ENCODE data around the gene SLC16A3. TPM values are rescaled to one million over a fixed set of nuclear protein-coding genes. Genes with fewer than 3 reads are reported as not detected.
A peak's percentile ranks its signal among the peaks of the same experiment; 100 is the strongest.

The SLC16A3 gene
- total and polyA plus RNA-seq, 9 of the 15 experiments (the other 6 are each of a cell fraction or from before 2014, with no cell fraction given) = 0.11 to 5.4 (median 1.2) TPM; not detected in 2

GRCh38 chr17:82281502-82282238 lies 52.8 kb downstream of the SLC16A3 start:
- in situ Hi-C loops (cut with MboI) = no loop called here
- BruUV-seq (replicated peaks) = no TSS peak
- peak overlapping the region in 1 of 2 experiments; percentile 60; a peak in 2 of 4 replicates for H3K9ac ChIP-seq (ENCODE audit: insufficient read depth in 1 of 2, low read depth in 2 of 2, low read length in 2 of 2)
- intact Hi-C loops (cut with micrococcal nuclease) = no loop called here
- POLR2A ChIA-PET = interaction anchor here (0.5 to 1.9 kb wide), 5 partner anchors 8 to 19 kb away, joined by 3 to 11 read pairs (median 4); no protein-coding TSS in a partner anchor
- no peak overlapping the region; the same call in 2 of the 3 replicates for H3K27ac ChIP-seq (ENCODE audit: extremely low read depth, low read depth, low read length)
- 62% methylated on average over 21 of the region's 22 CpGs for WGBS (ENCODE audit: insufficient coverage, low coverage, missing lambda C conversion rate)
- H2AFZ ChIP-seq (ENCODE audit: low read depth, low read length) = no peak overlapping the region
- H3K4me1 ChIP-seq (replicated peaks in 1 of 2; ENCODE audit: control insufficient read depth in 2 of 2, insufficient read depth in 2 of 2, low read length in 2 of 2) = peaks cover 5 to 42% of the 10 kb centered on the region in 2 experiments; a peak in 4 of 5 replicates
- FAIRE-seq = no peak
- no peak for DNase-seq (ENCODE audit: extremely low read depth in 1 of 4, low spot score in 3 of 4)
- no peaks in the 10 kb centered on the region for H3K9me3 ChIP-seq (replicated peaks; ENCODE audit: control insufficient read depth, insufficient read depth, low read depth, low read length)
- H3K27me3 ChIP-seq (ENCODE audit: control insufficient read depth in 2 of 2, insufficient read depth in 2 of 2, low read length in 2 of 2) = no peaks in the 10 kb centered on the region
- H3K9me1 ChIP-seq (ENCODE audit: control insufficient read depth, insufficient read depth, low read length) = no peaks in the 10 kb centered on the region
- no peak overlapping the region for H3K4me2 ChIP-seq (ENCODE audit: insufficient read depth, low read length)
- ATAC-seq = no peak
- CTCF ChIA-PET (ENCODE audit: low intra/inter-chr PET ratio) = interaction anchor here (0.7 kb wide), 1 partner anchor 183 kb away, joined by 3 read pairs; no protein-coding TSS in a partner anchor
- no peaks in the 10 kb centered on the region for H3K36me3 ChIP-seq (ENCODE audit: control insufficient read depth, insufficient read depth, low read length)
- no peaks in the 10 kb centered on the region for H4K20me1 ChIP-seq (replicated peaks; ENCODE audit: control insufficient read depth, insufficient read depth, low read length)
- H3K79me2 ChIP-seq (ENCODE audit: control insufficient read depth, insufficient read depth, low read length) = no peaks in the 10 kb centered on the region
- no peak overlapping the region for H3K4me3 ChIP-seq
- TF ChIP-seq ARID2 (IDR thresholded peaks at IDR 0.05) (peak; percentile 20; the same call in 1 of the 2 replicates), STAG1 (CRISPR knock-in tag; IDR thresholded peaks at IDR 0.05; ENCODE audit: borderline replicate concordance) (0 out of 2 replicates have a peak, but pooled peaks have one; percentile 9), PHF20 (IDR thresholded peaks at IDR 0.05; ENCODE audit: partially characterized antibody) (peak; percentile 86), NFIC (IDR thresholded peaks at IDR 0.05) (no peak), SIN3A (IDR thresholded peaks at IDR 0.05; ENCODE audit: borderline replicate concordance in 2 of 2, control insufficient read depth in 1 of 2, low read depth in 2 of 2, low read length in 2 of 2) (no peak), KDM1A (IDR thresholded peaks at IDR 0.05) (peak in 1 of 2 experiments; percentile 95; a peak in 2 of 4 replicates), USF1 (CRISPR knock-in tag; IDR thresholded peaks at IDR 0.05) (peak; percentile 34; the same call in 1 of the 2 replicates), CBFB (CRISPR knock-in tag; IDR thresholded peaks at IDR 0.05) (peak; percentile 55; the same call in 1 of the 2 replicates), ELF4 (CRISPR knock-in tag; IDR thresholded peaks at IDR 0.05) (no peak), MXD1 (CRISPR knock-in tag; IDR thresholded peaks at IDR 0.05; ENCODE audit: borderline replicate concordance, poor library complexity, severe bottlenecking) (no peak), NR2C2 (CRISPR knock-in tag; IDR thresholded peaks at IDR 0.05) (peak; percentile 50; the same call in 1 of the 2 replicates), NR2C2 (tag; IDR thresholded peaks at IDR 0.05) (no peak), ARHGAP35 (IDR thresholded peaks at IDR 0.05; ENCODE audit: partially characterized antibody) (no peak), SP2 (IDR thresholded peaks at IDR 0.05; ENCODE audit: extremely low read depth, low read depth, low read length, poor library complexity, severe bottlenecking) (no peak), NFRKB (IDR thresholded peaks at IDR 0.05; ENCODE audit: low read depth) (peak; percentile 77; the same call in 1 of the 2 replicates), CREB5 (CRISPR knock-in tag; IDR thresholded peaks at IDR 0.05) (no peak), MAX (CRISPR knock-in tag; IDR thresholded peaks at IDR 0.05) (peak; percentile 80), SREBF1 (IDR thresholded peaks at IDR 0.05; ENCODE audit: borderline replicate concordance, low read depth, low read length) (no peak), TRIM24 (IDR thresholded peaks at IDR 0.05) (peak in 1 of 2 experiments; percentile 49; a peak in 1 of 4 replicates), SMARCA5 (IDR thresholded peaks at IDR 0.05) (0 out of 2 replicates have a peak, but pooled peaks have one; percentile 24)
